Ureter (tissue), 1 donor: ENCODE data around the gene EPB41L1. TPM values are rescaled to one million over a fixed set of nuclear protein-coding genes. Genes with fewer than 3 reads are reported as not detected.

Experiments used
- DNase-seq: peaks from one replicate; pipeline ENCODE4 v3.0.0-alpha.2; 2020; ENCODE audit warnings: low spot score
- total RNA-seq: library from RNA; stranded (reverse); gene quantifications from one replicate; pipeline ENCODE4 v1.2.4, GENCODE V29; 2023
- donor health status: DM: yes; HTN: yes; CAD: no.

EPB41L1 gene
- total RNA-seq, 1 donor from 2014 or later, result 165 TPM

DNA sequence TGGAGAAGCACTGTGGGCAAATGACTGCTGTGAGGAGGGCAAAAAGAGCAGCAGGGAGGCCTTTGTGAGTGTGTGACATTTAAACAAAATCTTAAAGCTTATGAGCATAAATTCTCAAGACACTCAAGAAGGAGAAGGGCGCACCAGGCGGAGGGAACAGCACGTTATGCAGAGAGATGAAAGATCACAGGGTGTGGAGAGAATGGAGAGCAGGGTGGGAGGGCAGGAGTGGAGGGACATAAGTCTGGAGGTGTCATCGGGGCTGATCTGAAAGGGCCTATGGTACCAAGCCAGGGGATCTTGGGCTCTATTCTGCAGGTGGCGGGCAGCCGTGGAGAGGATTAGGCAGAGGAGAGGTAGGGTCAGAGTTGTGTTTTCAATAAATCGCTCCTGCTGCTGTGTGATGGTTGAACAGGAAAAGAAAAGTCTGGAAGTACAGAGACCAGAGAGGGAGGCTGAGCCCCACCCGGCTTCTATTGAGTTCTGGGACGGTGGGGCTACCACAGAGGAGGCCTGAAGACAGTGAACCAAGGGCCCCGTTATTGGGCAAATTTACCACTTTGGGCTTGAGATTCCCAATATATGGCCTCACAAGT is 127.3 kb downstream of the EPB41L1 start:
- DNase-seq, result no peak

Other genes starting within 250 kb of the EPB41L1 start
- gene SCAND1, start 200.2 kb upstream of the EPB41L1 start, total RNA-seq, result 48.4 TPM
- gene CNBD2, start 186.2 kb upstream of the EPB41L1 start, total RNA-seq, result 3.8 TPM
- 30.8 TPM for gene AAR2, start 81.7 kb downstream of the EPB41L1 start, total RNA-seq
- gene DLGAP4, start 151.6 kb downstream of the EPB41L1 start, total RNA-seq, result 78.5 TPM